Mesenteric fat pad (tissue), 1 donor: ENCODE results near the gene SESN1. TPM values are rescaled to one million over a fixed set of nuclear protein-coding genes. Genes with fewer than 3 reads are reported as not detected.

Experiments
- DNase-seq: peaks from one replicate; pipeline ENCODE4 v3.0.0-alpha.2; 2020; ENCODE audit warnings: low spot score
- total RNA-seq: library from RNA; stranded (reverse); fragmentation: NEBNext Ultra II Directional; extraction: Animal tissue kit (Norgen Biotek cat#: 25700); gene quantifications from one replicate; pipeline ENCODE4 v1.2.1, GENCODE V29; 2021
- donor health status: DM: yes; HTN: yes; CAD: no.

SESN1 gene
- total RNA-seq, 1 donor from 2014 or later: 42.8 TPM

DNA sequence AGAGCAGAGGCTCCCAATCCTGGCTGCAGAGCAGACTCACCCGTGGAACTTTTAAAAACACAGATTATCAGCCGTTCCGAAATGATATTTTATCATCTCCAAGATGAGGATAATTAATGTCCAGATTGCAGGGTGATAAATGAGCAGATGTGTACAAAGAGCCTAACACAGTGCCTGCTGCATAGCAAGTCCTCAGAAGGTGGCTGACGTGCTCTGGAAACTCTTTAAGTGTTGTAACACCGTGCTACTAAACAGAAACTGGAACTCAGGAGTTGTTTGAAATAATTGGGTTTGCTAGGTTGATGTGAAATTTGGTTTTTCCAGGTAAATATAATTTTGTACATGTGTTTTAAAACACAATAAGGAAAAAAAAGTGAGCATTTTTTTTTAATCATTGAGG lies 128.4 kb downstream of the SESN1 start:
- no peak for DNase-seq

DNA sequence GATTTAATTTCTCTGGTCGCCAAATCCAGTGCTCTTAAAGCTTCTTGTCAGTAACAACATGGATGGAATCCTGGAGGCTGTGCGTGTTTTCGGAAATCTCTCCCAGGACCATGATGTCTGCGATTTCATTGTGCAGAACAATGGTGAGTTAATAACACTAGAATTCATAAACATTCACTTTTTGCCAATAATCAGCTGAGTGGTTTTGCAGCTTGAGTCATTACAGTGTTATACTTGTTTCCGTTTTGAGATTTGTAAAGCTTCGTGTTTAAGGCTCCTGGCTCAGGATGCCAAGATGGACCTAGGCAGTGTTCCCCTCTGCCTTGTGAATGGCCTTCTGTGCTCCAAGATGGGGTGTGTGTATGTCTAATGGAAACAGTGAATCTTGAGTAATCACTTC lies 132.7 kb downstream of the SESN1 start:
- no peak for DNase-seq

DNA sequence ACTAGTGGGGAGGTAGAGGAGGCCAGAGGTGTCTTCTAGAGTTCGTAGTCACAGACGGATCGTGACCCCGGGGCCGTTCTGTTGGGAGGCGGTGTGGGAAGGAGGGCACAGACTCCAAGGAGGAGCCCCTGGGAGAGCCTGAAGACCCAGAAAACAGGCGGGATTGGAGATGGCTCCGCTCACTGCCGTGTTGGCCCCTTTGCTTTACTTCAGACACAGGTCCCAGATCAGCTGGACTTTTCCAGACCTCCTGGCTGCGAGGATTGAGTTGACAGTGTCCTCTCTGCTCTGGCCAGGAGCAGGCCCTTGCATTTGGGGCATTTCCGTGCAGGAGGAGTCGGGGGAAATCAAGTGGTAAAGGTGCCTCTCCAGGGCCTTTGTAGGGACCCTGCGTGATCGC lies 133.6 kb downstream of the SESN1 start:
- peak; percentile 72 for DNase-seq

DNA sequence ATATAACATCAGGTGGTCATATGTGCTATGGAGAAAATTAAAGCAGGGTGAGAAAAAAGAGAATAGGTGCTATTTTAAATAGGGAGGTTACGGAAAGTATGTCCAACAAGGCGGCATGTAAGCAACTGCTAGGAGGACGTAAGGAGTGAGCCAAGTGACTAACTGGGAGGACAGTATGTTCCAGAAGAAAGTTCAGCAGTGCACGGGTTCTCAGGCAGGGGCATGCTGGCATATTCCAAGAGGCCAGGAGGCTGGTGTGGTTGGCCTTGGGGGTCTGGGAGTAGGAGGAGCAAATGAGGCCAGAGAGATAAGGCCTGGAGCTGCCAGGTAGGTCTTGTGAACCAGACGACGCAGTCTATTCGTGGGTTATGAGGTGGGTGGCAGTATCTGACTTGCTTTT lies 134.0 kb downstream of the SESN1 start:
- DNase-seq: peak; percentile 30

DNA sequence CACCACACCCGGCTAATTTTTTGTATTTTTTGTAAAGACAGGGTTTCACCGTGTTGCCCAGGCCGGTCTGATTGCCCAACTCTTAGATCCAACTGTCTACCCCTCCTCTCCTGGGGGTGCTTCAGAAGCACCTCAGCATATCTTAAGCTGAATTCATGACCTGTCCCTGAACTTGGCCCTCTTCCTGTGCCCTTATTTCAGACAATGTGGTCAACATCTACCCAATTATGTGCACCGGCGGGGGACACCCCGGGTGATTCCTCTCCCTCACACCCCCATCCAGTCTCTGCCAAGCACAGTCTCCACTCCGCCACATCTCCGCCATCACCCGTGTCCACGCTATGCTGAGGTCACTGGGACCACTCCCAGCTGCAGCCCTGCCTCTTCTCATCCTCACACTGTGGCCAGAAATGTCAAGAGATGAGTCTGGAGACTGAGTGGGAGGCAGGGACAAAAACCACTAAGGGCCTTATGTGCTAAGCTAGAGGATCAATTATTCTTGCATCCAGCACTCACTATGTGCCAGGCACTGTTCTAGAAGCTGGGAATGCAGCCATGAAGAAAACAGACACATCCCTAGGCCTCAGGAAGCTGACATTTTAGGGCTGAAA lies 134.6 kb downstream of the SESN1 start:
- peak; percentile 82 for DNase-seq

DNA sequence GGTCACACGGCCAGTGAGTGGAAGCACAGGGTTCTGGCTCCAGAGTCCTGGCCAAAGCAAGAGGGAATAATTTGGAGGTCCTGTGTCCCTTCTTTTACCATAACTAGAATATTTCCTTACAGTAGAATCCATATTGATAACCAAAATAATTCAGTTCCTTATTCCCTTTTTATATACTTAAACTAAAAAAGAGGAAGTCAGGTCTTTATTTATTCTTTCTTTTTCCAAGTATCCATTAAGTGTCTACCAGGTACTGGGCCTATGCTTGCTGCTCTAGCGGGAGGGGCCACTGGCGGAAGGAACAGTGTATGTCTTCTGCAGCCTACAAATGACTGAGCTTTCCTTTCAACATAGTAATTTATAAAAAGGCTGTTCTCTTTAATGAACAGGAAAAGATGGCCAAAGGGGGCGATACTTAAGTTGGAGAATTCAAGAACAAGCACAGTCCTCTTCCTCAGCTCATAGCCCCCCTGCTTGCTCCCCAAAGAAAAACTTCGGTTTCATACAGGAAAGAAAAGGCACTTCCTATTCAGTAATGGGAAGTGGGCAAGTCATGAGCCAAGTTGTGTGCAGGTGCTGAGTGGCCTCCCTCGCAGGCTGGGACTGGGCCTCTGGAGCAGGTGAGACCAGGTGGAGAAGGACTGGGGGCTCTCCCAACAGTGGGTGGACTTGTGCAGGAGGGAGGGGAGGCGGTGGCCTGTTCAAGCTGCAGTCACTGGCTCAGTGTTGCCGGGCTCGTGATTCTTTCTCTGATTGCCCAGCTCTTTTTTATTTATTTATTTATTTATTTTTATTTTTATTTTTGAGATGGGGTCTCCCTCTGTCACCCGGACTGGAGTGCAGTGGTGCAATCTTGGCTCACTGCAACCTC lies 135.5 kb downstream of the SESN1 start:
- peak; percentile 74 for DNase-seq

DNA sequence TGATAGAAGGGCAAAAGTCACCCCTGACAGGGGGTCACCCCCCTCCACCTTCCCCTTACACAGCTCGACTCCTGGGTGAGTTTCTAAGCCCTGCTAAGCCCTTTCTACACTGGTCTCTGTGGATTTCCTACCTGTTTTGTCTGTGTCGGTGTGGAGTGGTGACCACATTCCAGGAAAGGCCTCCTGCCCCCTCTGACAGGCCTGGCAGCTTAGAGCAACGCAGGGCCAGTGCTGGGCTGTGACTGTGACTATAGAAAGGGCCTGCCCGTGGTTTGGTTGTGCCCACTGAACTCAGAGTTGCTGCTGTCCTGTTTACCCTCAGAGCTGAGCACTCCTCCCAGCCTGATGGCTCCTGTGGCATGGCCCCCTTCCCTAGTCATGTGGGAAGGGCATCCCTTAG lies 137.4 kb downstream of the SESN1 start:
- peak; percentile 57 for DNase-seq

DNA sequence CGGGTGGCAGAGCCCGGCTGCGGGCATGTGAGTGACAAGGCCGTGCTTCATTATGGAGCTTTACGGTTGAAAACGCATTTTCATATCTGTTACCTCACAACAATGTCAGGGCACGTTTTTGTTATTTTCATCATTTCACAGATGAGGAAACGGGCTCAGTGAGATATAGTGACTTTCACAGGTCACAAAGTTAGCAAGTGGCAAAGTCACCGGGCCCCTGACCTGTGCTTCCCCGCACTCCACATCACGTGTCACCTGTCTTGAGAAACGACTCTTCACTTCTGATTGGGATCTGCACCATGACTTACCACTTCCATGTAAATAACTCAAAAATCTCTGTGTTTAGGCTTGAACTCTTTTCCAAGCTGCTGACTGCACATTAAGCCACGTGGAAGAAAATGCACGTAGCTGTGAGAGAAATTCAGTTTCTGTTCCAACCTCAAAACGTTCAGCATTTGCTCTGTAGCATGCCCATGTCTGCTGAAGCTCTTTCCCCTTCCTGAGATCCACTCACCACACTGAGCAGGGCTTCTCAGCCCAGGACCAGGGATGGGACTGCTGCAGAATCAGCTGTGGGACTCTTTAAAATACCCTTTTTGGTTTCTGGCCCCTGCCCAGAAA lies 139.2 kb downstream of the SESN1 start:
- DNase-seq: peak; percentile 33

DNA sequence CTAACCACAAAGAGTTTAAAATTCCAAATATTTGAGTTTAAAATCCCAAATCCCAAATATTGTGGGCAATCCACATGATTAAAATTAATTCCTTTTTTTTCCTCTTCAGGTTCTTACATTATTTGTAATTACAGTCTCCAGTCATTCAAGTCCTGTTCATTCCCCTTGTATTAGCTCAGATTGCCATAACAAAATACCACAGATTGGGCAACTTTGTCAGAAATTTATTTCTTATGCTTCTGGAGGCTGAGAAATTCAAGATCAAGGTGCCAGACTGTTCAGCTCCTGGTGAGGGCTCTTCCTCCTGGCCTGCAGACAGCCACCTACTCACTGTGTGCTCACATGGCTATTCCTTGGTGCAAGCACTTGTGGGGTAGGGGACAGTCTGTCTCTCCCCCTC lies 141.0 kb downstream of the SESN1 start:
- DNase-seq: no peak

DNA sequence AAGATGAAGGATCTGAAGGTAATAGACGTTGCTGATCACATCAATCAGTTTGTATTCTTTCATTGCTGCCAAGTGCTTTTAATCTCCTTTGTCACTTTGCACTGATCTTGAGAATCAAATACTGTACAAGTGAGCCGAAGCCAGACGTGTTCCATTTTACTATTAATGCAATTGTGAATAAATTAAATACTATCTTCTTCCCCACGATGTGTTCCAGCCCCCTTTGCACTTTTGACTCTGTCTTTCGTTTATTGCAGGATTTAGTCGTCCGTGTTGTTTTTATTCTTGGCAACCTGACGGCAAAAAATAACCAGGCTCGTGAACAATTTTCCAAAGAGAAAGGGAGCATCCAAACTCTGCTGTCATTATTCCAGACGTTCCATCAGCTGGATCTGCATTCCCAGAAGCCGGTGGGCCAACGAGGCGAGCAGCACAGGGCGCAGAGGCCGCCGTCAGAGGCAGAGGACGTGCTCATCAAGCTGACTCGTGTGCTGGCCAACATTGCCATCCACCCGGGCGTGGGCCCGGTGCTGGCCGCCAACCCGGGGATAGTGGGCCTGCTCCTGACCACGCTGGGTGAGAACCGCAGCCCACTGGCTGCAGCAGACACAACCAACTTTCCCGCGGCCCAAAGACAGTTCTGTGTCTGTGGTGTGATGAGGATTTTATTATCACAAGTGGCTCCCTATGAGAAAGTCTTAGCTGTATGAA lies 141.7 kb downstream of the SESN1 start:
- DNase-seq: peak; percentile 89

DNA sequence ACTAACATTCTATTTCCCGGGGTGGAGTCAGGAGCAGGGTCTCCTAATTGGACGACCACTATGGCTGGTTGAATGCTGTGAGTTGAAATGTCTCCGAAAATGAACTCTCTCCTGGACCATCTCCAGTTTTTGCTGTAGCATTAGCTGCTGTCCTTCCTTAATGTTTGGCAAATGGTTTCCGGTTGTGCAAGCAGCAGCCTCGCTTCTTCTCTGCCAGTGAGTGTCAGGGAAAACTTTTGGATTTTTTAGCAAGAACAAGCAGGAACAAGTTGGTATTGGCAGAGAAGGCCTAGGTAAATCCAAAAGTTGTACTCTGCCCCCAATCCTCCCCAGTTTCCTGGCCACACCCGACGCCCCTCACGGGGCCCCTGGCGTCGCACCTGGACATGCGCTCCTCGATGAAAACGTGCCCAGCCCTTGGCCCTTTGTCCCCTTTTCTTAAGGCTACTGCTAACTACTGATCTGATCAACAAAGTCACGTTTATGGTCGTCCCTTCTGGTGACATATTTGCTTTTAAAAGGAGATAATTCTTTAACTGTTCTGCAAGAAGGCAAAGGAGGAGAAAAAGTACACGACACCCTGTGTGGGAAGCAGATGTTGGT lies 143.2 kb downstream of the SESN1 start:
- peak; percentile 82 for DNase-seq

DNA sequence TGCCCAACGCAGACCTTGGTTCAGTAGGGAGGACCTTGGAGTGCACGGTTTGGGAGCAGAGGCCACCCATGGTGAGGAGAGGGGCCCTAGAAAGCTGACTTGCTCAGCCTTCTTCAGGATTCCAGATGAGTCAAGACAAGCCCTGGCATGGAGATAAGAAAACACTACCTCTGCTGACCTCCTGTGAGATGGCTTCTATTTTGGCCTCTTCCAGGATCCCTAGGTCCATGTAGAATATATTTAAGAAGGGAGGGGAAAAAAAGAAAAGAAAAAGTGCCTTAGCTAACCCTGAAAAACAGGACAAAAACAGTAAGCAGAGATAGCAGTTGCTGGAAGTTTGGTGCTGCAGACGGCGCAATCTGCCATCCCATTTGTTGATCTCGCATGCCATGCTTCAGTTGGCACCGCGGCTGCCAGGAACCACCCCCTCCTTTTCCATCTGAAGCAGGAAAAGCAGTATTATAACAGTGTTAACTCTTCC lies 146.4 kb downstream of the SESN1 start:
- DNase-seq: peak; percentile 51

DNA sequence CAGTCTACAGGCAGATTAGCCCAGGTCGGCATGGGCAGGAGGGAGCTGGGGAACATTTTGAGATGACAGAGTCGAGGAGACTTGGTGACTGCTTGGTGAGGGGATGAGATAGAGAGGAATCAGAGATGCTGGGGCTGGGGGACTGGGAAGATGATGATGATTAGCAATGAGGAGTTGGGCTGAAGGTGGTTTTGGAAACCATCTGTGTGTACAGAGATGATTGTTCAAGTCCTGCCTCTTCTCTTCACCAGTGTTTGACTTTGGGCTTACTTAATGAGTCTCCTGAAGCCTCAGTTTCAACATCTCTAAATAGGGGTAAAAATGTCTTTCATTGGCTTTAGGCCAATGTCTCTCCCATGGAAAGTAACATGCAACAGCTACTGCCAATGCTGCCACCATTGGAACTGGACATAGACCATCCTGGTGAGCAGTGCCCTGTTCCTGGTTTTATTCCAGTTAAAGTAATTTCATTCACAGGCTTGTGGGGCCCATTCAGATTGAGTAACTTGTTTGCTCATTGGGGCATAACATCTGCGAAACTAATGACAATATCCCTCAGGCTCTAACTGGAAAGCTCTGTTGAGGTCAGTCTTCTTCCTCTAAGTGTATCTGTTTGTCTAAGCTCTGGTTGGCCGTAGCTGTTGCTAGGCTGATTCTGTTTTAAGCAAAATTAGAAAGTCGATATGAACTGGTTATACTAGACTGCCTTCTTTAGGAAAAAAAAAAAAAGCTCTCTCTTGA lies 147.4 kb downstream of the SESN1 start:
- no peak for DNase-seq

DNA sequence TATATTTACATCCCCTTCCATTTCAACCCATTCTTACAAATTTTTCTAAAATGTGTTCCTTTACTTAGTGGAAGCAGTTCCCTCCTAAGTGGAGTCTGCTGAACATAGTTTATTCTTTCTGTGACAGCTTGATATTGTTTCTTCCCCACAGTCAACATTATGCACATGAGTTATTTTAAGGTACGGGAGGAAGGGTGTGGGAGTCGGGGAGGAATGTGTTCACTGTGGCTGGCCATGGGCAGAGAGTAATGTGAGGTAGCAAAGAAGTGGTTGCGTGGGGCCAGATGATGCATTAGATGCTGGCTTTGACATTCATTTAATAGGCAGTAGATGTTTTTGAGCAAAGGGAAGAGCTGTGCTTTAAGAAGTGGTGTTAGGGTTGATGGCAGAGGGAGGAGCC lies 148.0 kb downstream of the SESN1 start:
- peak; percentile 16 for DNase-seq

DNA sequence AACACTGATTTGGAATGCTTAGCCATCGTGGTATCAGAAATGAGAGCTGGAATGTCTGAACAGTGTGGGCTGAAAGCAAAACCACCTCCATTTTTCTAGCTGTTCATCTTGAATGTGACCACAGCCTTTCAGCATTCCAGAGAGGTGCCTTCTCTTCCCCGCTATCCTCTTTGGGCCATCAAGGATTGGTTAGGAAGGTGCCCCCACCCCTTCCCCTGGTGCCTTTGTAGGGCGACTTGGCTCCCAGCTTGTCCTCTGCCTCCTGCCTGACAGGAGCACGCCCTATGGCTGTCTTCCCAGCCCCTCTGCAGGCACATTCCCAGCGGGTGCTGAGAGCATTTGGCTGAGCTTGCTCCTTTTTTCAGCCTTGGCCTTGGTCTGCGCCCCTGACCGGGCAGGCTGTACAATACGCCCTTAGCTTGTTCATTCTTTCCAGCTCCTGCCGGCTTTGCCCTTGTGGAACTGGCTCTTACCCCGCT lies 148.9 kb downstream of the SESN1 start:
- DNase-seq: peak; percentile 90

DNA sequence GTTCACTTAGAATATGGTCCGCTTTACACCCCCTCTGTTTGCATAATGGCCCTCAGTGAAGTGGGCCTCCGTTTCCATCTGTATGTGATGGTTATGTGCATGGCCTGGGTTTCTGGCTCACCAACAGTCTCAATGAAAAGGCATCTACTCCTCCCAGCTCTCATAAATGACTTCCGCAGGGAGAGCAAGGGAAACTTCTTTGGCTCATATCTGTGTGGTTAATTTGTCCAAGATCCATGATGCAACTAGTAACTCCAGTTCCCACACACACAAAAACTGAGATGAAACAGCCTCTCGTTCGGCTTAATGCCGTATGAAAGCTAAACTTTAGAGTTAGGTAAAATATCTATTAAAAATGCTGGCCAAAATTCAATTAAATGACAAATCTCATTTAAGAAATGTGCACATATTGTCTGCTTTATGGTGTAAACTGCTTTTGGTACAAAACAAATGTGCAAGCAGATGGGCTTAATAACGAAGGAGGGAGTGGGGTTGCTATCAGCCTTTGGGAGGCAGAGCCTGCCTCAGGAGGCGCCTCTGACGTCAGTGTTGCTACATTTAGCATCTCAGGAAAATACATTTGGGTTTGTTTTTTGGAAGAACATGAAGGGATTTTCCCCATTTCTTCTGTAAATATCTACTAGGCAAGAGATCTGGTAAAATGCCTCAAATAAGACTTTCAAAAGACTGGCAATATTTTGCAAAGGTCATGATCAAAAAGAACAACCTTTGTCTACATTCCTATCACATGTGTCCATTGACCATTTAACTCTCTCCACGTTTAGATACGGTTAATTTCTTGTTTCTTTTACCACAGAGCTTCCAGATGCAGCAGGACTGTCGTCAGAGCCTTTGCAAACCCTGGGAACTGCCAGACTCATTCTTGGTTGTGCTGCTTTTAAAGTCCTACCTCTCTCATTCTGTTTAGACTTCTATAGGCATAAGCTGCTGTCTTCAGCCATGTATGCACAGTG lies 149.7 kb downstream of the SESN1 start:
- peak; percentile 35 for DNase-seq

DNA sequence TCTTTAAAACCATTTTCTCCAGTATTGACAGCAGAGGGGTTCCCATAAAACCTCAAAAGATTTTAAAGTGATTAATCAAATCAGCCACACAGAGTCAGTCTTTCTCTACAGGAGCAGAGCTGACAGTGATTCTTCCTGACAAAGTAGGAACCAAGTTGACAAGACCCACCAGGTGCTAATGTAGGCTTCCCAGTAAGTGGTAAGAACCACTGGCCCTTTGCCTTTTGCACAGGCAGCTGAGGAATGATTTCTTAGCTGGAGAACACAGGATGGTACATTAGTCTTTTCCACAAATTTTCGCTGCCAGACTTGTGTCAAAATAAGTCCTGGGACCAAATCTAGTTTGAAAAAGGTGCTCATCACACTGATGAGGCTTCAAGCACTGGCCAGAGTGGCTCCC lies 150.6 kb downstream of the SESN1 start:
- peak; percentile 12 for DNase-seq

DNA sequence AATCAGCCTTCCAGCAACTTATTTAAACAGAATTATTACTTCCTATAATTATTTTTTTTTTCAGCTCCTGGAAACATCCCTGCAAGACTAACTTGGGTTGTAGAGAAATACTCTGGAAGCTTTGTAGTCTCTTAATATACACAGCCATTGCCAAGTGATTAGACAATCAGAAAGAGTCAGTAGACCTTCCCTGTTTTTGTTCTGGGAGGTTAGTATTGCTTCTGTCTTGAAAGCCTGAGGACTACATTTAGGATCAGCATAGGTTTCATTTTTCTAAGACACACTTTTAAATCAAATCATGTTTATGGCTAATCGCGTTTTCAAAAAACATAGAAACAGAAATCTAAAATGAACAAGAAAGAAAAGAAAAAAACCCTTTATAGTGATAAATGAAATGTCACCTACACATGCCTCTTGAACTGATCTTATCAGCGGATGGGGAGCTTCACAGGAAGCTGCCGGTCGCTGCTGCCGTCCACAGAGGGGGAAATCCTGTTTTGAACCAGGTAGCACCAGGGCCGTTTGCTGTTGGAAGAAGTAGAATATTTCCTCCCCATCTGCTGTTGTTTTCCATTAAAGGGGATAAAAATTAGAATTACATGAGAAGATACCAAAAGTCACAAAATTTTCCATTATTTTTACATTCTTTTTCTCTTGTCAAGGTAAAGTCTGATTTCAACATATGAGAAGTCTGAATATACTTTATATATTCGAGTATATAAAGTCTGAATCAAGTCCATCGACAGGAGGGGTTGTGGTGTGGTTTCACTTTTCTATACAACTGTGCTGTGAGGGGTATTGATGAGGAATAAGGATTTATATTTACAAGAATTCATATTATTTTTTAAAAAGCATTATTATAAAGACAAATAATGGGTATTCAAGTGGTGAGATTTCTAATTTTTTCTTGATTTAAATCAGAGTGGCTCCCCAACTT lies 151.8 kb downstream of the SESN1 start:
- peak; percentile 43 for DNase-seq
